ENCODE data around the gene CKLF. TPM values are rescaled to one million over a fixed set of nuclear protein-coding genes. Genes with fewer than 3 reads are reported as not detected.
A peak's percentile ranks its signal among the peaks of the same experiment; 100 is the strongest.

CKLF gene
- polyA plus RNA-seq (2012; ENCODE audit: insufficient read depth, insufficient read length, low read depth) = 24.1 TPM

GRCh38 chr16:66552286-66553177 is at the start of gene CKLF:
Gene CKLF (plus strand): TSS chr16:66552576. CDS start chr16:66552716, 140 bp downstream.
- Histone ChIP-seq H3K4me1 (no peaks in the 10 kb centered on the region; the same call in 1 of the 2 replicates), H3K27me3 (no peaks in the 10 kb centered on the region), H3K36me3 (no peaks in the 10 kb centered on the region), H3K4me3 (ENCODE audit: low read depth, low read length) (peak within 1 kb of the TSS; percentile 60), H3K9me3 (no peaks in the 10 kb centered on the region)
- DNase-seq = peak; percentile 88
- TF ChIP-seq, protein P1, sequence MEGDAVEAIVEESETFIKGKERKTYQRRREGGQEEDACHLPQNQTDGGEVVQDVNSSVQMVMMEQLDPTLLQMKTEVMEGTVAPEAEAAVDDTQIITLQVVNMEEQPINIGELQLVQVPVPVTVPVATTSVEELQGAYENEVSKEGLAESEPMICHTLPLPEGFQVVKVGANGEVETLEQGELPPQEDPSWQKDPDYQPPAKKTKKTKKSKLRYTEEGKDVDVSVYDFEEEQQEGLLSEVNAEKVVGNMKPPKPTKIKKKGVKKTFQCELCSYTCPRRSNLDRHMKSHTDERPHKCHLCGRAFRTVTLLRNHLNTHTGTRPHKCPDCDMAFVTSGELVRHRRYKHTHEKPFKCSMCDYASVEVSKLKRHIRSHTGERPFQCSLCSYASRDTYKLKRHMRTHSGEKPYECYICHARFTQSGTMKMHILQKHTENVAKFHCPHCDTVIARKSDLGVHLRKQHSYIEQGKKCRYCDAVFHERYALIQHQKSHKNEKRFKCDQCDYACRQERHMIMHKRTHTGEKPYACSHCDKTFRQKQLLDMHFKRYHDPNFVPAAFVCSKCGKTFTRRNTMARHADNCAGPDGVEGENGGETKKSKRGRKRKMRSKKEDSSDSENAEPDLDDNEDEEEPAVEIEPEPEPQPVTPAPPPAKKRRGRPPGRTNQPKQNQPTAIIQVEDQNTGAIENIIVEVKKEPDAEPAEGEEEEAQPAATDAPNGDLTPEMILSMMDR (IDR thresholded peaks at IDR 0.05; ENCODE audit: low read depth, low read length) = no peak

DNA sequence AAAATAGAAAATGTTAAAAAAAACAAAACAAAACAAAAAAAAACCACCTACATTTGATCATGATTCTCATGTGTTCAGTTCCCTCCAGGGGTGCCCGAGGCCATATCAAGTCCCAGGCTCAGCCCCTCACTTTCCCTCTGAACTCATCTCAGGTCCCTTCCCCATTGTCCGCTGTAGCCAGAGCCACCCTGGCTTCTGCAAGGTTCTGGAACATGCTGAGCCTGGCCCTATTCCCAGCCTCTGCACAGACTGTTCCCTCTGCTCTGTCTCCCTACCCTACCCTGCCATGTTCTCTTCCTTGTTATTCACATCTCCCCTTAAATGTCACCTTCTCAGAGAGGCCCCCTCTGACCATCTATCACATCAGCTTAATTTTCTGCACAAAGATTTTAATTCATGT is 49.3 kb upstream of the CKLF start:
- TF ChIP-seq, protein P1 (IDR thresholded peaks at IDR 0.05; ENCODE audit: low read depth, low read length) = no peak

GRCh38 chr16:66503612-66504011 is 48.8 kb upstream of the CKLF start:
- Histone ChIP-seq H3K4me3 (ENCODE audit: low read depth, low read length) (no peak overlapping the region), H3K27me3 (no peaks in the 10 kb centered on the region), H3K4me1 (no peaks in the 10 kb centered on the region), H3K9me3 (no peaks in the 10 kb centered on the region), H3K36me3 (no peaks in the 10 kb centered on the region)
- TF ChIP-seq, protein P1 (IDR thresholded peaks at IDR 0.05; ENCODE audit: low read depth, low read length) = no peak
- no peak for DNase-seq

More for the DNA sequence above, 49.3 kb upstream of the CKLF start:
- Histone ChIP-seq H3K9me3 (no peaks in the 10 kb centered on the region), H3K4me1 (no peaks in the 10 kb centered on the region), H3K4me3 (ENCODE audit: low read depth, low read length) (no peak overlapping the region), H3K27me3 (no peaks in the 10 kb centered on the region), H3K36me3 (no peaks in the 10 kb centered on the region)
- no peak for DNase-seq

DNA sequence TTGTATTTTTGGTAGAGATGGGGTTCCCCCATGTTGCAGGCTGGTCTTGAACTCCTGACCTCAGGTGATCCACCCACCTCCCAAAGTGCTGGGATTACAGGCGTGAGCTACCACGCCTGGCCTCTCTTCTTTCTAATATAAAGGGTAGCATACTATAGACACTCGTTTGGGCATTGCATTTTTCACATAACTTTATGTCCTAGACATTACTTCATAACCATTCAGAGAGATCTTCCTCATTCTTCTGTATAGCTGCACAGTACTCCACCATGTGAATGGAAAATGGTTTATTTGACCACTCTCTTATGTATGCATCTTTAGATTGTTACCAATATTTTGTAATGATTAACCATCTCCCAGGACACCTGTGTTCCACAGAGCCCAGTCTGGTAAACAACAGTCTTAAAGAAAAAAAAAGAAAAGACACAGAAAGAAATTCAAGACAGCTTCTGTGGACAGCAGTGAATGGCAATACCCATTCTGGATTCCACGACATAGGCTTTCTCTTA is 44.6 kb upstream of the CKLF start:
- Histone ChIP-seq H3K4me1 (peaks cover 9% of the 10 kb centered on the region), H3K4me3 (ENCODE audit: low read depth, low read length) (no peak overlapping the region), H3K27me3 (no peaks in the 10 kb centered on the region), H3K36me3 (no peaks in the 10 kb centered on the region), H3K9me3 (no peaks in the 10 kb centered on the region)
- TF ChIP-seq, protein P1 (IDR thresholded peaks at IDR 0.05; ENCODE audit: low read depth, low read length) = no peak
- no peak for DNase-seq

DNA sequence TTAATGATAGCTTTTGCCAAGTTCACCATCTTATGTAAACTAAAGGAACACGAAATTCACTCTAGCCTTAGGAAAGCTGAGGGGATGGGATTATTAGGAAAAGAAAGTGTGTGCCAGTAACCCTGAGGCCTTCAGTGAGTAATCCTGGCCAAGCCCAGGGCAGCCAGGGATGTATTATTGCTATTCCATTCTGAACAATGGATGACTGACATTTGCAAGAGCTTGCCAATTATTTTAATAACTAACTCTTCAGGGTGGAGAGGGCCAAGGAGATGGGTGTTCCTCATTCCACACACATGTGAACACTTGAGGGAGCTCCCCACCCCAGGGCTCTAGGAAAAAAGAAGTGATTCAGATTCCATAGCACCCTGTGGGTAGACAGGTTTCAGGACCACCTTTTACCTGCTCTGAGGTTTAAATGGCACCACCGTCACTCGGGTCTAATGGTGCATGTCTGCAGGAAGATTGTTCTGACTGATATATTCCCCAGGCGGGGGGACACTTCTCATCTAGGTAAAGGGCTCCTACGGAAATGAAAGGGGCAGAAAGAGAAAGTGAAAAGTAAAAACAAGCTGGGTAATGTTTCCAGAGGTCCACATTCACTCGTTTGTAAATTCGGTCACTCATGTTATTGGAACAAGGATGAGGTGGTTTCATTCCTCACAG is 44.0 kb upstream of the CKLF start:
- TF ChIP-seq, protein P1 (IDR thresholded peaks at IDR 0.05; ENCODE audit: low read depth, low read length) = no peak
- Histone ChIP-seq H3K9me3 (no peaks in the 10 kb centered on the region), H3K36me3 (no peaks in the 10 kb centered on the region), H3K4me3 (ENCODE audit: low read depth, low read length) (no peak overlapping the region), H3K4me1 (peaks cover 9% of the 10 kb centered on the region), H3K27me3 (no peaks in the 10 kb centered on the region)
- DNase-seq = no peak

Data from BE2C (cell line).